Uterus (tissue), 4 donors: ENCODE data around the gene C6orf136. TPM values are rescaled to one million over a fixed set of nuclear protein-coding genes. Genes with fewer than 3 reads are reported as not detected.

Experiments used
- DNase-seq, 2 donors: peaks; one replicate each; pipeline ENCODE4 v3.0.0-alpha.2; 2019 to 2020
- H3K27ac ChIP-seq, 2 donors: fragments of 200-600 bp; sonication (generic); 1 replicate in 1 of 2; 2 replicates in 1 of 2; pipeline ENCODE4 v1.5.1; 2016 to 2018
- H3K27me3 ChIP-seq, 2 donors: fragments of 200-600 bp; sonication (generic); one replicate each; pipeline ENCODE4 v1.5.1; 2018 to 2019; ENCODE audit warnings: control low read depth in 1 of 2
- H3K36me3 ChIP-seq, 2 donors: fragments of 200-600 bp; sonication (generic); one replicate each; pipeline ENCODE4 v1.5.1; 2019; ENCODE audit warnings: control low read depth in 1 of 2
- H3K4me1 ChIP-seq, 2 donors: fragments of 200-600 bp; sonication (generic); one replicate each; pipeline ENCODE4 v1.5.1; 2018 to 2019; ENCODE audit warnings: control low read depth in 1 of 2
- H3K4me3 ChIP-seq, 2 donors: fragments of 200-600 bp; sonication (generic); 1 replicate in 1 of 2; 2 replicates in 1 of 2; pipeline ENCODE4 v1.5.1; 2018 to 2019; ENCODE audit warnings: mild to moderate bottlenecking in 1 of 2
- H3K9me3 ChIP-seq, 2 donors: fragments of 200-600 bp; sonication (generic); one replicate each; pipeline ENCODE4 v1.5.1; 2019; ENCODE audit warnings: control low read depth in 1 of 2
- CTCF ChIP-seq, 4 experiments: fragments of 200-600 bp in 2 of 4; fragments of 450-650 bp in 2 of 4; sonication (generic) in 2 of 4; IDR thresholded peaks; one replicate each; pipeline ENCODE4 v1.5.1; 2016 to 2019; ENCODE audit warnings: antibody characterized with exemption in 4 of 4, mild to moderate bottlenecking in 2 of 4, moderate library complexity in 1 of 4
- POLR2A ChIP-seq, 2 donors: fragments of 450-650 bp; IDR thresholded peaks; one replicate each; pipeline ENCODE4 v1.6.1; 2016; ENCODE audit warnings: antibody characterized with exemption in 2 of 2, mild to moderate bottlenecking in 1 of 2, moderate library complexity in 1 of 2
- intact Hi-C: fragments of 100-400 bp; cut with DNase I; formaldehyde crosslinking; loops from one replicate; pipeline ENCODE4 v1.15.1; 2023; ENCODE audit warnings: low total_unique reads
- total RNA-seq, 4 donors: library from RNA; depleted of rRNA in 3 of 4; stranded (reverse); fragments of >200 nt in 3 of 4; gene quantifications; one replicate each; pipeline versions ENCODE4 v1.1.0 to v1.2.4, GENCODE V29; 2014 to 2023
- donor health status: DM: yes; HTN: yes; CAD: no.

The C6orf136 gene
- total RNA-seq, 4 donors from 2014 or later, result 5.6 to 22.2 (median 7.7) TPM

GRCh38 chr6:30643656-30644055 is 3.3 kb upstream of the C6orf136 start:
- Histone ChIP-seq H3K9me3 (no peaks in the 10 kb centered on the region), H3K4me3 (no peak overlapping the region), H3K36me3 (no peaks in the 10 kb centered on the region), H3K27me3 (no peaks in the 10 kb centered on the region), H3K4me1 (peaks cover 4 to 6% of the 10 kb centered on the region in 2 donors), H3K27ac (no peak overlapping the region)
- no peak for DNase-seq
- intact Hi-C loops, result no loop called here
- no peak for TF ChIP-seq POLR2A (IDR thresholded peaks at IDR 0.05)
- no peak for TF ChIP-seq CTCF (IDR thresholded peaks at IDR 0.05)

GRCh38 chr6:30644769-30645168 is 2.2 kb upstream of the C6orf136 start:
- no peaks in the 10 kb centered on the region for H3K27me3 ChIP-seq

GRCh38 chr6:30645989-30646388 is 944 bp upstream of the C6orf136 start:
- no peak for DNase-seq
- Histone ChIP-seq H3K4me1 (peaks cover 4 to 6% of the 10 kb centered on the region in 2 donors), H3K4me3 (no peak overlapping the region), H3K27me3 (no peaks in the 10 kb centered on the region), H3K9me3 (no peaks in the 10 kb centered on the region), H3K27ac (peak overlapping the region; percentile 92 to 95), H3K36me3 (no peaks in the 10 kb centered on the region)
- no peak for TF ChIP-seq POLR2A (IDR thresholded peaks at IDR 0.05)
- no peak for TF ChIP-seq CTCF (IDR thresholded peaks at IDR 0.05)
- intact Hi-C loops, result no loop called here

More at GRCh38 chr6:30644769-30645168, 2.2 kb upstream of the C6orf136 start:
- H3K4me1 ChIP-seq, result peaks cover 4 to 6% of the 10 kb centered on the region in 2 donors
- no peak overlapping the region for H3K4me3 ChIP-seq
- no peak overlapping the region for H3K27ac ChIP-seq
- intact Hi-C loops, result no loop called here
- H3K9me3 ChIP-seq, result no peaks in the 10 kb centered on the region
- no peak for DNase-seq
- H3K36me3 ChIP-seq, result no peaks in the 10 kb centered on the region
- TF ChIP-seq POLR2A (IDR thresholded peaks at IDR 0.05) (no peak), CTCF (IDR thresholded peaks at IDR 0.05) (no peak)

- peak overlapping the region; percentile 92 to 95 for H3K27ac ChIP-seq
- H3K27me3 ChIP-seq, result no peaks in the 10 kb centered on the region
- H3K36me3 ChIP-seq, result no peaks in the 10 kb centered on the region
- no peak for TF ChIP-seq CTCF (IDR thresholded peaks at IDR 0.05)
- TF ChIP-seq POLR2A (IDR thresholded peaks at IDR 0.05), result peak in 1 of 2 donors; percentile 10
- intact Hi-C loops, result no loop called here
- H3K9me3 ChIP-seq, result no peaks in the 10 kb centered on the region
- peak; percentile 49 to 64 for DNase-seq
- H3K4me3 ChIP-seq, result peak overlapping the region; percentile 74 to 99
- H3K4me1 ChIP-seq, result peaks cover 4 to 6% of the 10 kb centered on the region in 2 donors
These were observed 546 bp downstream of the C6orf136 start for GRCh38 chr6:30647242-30648116.

- intact Hi-C loops, result no loop called here
These were observed 4.2 kb downstream of the C6orf136 start for GRCh38 chr6:30651143-30651542.

More at GRCh38 chr6:30651143-30651542, 4.2 kb downstream of the C6orf136 start:
- no peaks in the 10 kb centered on the region for H3K36me3 ChIP-seq
- no peak for TF ChIP-seq CTCF (IDR thresholded peaks at IDR 0.05)
- TF ChIP-seq POLR2A (IDR thresholded peaks at IDR 0.05), result no peak
- H3K27me3 ChIP-seq, result no peaks in the 10 kb centered on the region
- no peak for DNase-seq
- no peak overlapping the region for H3K4me3 ChIP-seq
- H3K9me3 ChIP-seq, result no peaks in the 10 kb centered on the region
- no peak overlapping the region for H3K27ac ChIP-seq
- H3K4me1 ChIP-seq, result peaks cover 4 to 6% of the 10 kb centered on the region in 2 donors
